ENCODE results near the gene PRKCH.

PRKCH gene

DNA sequence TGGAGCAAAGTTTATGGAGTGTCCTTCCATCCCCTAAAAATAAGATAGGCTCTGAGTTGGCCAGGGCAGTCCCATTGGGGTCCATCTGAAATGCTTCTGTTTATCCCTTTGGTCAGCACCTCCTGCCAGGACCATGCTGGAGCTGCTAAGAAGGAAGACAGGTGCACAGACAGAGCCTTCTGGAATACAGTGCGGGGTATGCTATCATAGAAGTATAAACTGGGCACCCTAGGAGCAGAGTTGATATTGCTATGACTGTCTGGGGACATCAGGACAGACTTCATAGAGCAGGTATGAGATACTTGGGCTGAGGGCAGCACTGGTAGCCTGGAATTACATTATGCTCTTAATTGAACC lies 203.5 kb downstream of the PRKCH start:
- Histone ChIP-seq H3K27ac (ENCODE audit: extremely low read depth, low read depth, low read length) (no peak overlapping the region), H3K4me1 (ENCODE audit: control insufficient read depth, insufficient read depth, low read length) (peaks cover 8% of the 10 kb centered on the region; the same call in 1 of the 2 replicates), H3K36me3 (ENCODE audit: control insufficient read depth in 2 of 2, insufficient read depth in 1 of 2, low read length in 2 of 2) (peaks cover 0 to 5% of the 10 kb centered on the region in 2 experiments; a peak in 1 of 3 replicates), H3K9me3 (ENCODE audit: control insufficient read depth, insufficient read depth, low read depth, low read length) (no peaks in the 10 kb centered on the region), H3K4me3 (ENCODE audit: low read depth, low read length) (no peak overlapping the region)
- no peak for TF ChIP-seq HOXA7 (CRISPR knock-in tag; IDR thresholded peaks at IDR 0.05; ENCODE audit: borderline replicate concordance)
- CTCF ChIA-PET: interaction anchor here (0.6 kb wide), 1 partner anchor 13 kb away, joined by 4 read pairs; no protein-coding TSS in a partner anchor
- POLR2A ChIA-PET: interaction anchor here (2.1 kb wide), 1 partner anchor 170 kb away, joined by 8 read pairs; the partner anchor contains the start of gene HIF1A

- Histone ChIP-seq H3K4me3 (ENCODE audit: low read depth, low read length) (no peak overlapping the region), H3K9me3 (ENCODE audit: control insufficient read depth, insufficient read depth, low read depth, low read length) (no peaks in the 10 kb centered on the region), H3K27ac (ENCODE audit: extremely low read depth, low read depth, low read length) (no peak overlapping the region; the same call in 1 of the 2 replicates), H3K4me1 (ENCODE audit: control insufficient read depth, insufficient read depth, low read length) (peaks cover 8% of the 10 kb centered on the region; the same call in 1 of the 2 replicates), H3K36me3 (ENCODE audit: control insufficient read depth in 2 of 2, insufficient read depth in 1 of 2, low read length in 2 of 2) (peaks cover 0 to 7% of the 10 kb centered on the region in 2 experiments; a peak in 1 of 3 replicates)
- TF ChIP-seq ZNF660 (tag by site-specific recombination; IDR thresholded peaks at IDR 0.05) (peak; percentile 87), ZNF133 (tag by site-specific recombination; IDR thresholded peaks at IDR 0.05) (no peak), ZNF610 (tag by site-specific recombination; IDR thresholded peaks at IDR 0.05; ENCODE audit: borderline replicate concordance) (no peak), ZNF514 (tag by site-specific recombination; IDR thresholded peaks at IDR 0.05) (no peak), ZNF701 (tag by site-specific recombination; IDR thresholded peaks at IDR 0.05) (no peak), ZNF768 (tag by site-specific recombination; IDR thresholded peaks at IDR 0.05) (no peak), KLF10 (tag by site-specific recombination; IDR thresholded peaks at IDR 0.05) (no peak)
- TF ChIP-seq, protein P1, sequence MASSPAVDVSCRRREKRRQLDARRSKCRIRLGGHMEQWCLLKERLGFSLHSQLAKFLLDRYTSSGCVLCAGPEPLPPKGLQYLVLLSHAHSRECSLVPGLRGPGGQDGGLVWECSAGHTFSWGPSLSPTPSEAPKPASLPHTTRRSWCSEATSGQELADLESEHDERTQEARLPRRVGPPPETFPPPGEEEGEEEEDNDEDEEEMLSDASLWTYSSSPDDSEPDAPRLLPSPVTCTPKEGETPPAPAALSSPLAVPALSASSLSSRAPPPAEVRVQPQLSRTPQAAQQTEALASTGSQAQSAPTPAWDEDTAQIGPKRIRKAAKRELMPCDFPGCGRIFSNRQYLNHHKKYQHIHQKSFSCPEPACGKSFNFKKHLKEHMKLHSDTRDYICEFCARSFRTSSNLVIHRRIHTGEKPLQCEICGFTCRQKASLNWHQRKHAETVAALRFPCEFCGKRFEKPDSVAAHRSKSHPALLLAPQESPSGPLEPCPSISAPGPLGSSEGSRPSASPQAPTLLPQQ (tag by site-specific recombination; IDR thresholded peaks at IDR 0.05): no peak
- ChIA-PET POLR2A (interaction anchor here (2.1 kb wide), 1 partner anchor 170 kb away, joined by 8 read pairs; the partner anchor contains the start of gene HIF1A), CTCF (interaction anchor here (0.7 to 1.3 kb wide), 2 partner anchors 63 to 1950 kb away, joined by 3 to 4 read pairs; no protein-coding TSS in a partner anchor)
Measured at GRCh38 chr14:61525293-61526011, 204.1 kb downstream of the PRKCH start.

DNA sequence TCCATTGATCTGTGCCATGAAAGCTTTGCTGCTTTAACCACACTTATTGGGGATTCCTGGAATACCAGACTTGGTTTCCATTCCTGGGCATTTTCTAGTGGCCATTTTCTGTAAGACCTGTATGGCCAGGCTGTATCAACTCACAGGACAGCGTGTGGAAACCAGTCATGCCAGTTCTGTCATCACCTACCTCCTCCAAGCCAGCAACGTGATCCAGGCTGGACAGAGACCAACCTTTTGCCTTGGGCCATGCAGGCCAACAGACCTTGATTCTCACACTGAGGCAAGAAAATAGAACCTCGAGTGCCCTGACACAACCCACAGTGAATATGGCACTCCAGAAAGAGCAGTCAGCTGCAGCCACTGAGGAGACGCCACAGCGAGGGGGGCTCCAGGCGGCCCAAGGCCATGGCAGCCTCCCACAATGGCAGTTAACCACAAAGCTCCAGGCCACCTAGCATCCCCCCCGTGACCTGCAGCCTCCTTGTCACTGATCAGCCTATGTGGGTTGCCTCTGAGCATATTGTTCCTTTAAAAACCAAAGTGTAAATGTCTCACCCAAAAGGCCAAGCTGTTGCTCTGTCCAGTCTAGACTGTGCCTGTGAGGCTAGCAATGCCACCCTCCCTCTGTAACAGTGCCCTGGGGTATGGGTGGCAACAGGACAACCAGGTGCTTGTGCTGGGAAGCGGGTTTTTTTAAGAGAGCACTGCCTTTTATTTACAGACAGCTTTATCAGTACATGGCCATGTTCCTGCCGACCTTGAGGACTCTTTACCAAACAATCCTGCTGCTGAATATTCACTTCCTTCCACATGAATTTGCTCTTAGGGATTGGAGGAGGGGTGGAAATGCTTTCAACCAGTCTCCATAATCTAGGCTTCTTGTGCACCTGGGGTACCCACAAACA lies 205.3 kb downstream of the PRKCH start:
- Histone ChIP-seq H3K27ac (ENCODE audit: extremely low read depth, low read depth, low read length) (no peak overlapping the region), H3K4me3 (ENCODE audit: low read depth, low read length) (no peak overlapping the region), H3K9me3 (ENCODE audit: control insufficient read depth, insufficient read depth, low read depth, low read length) (no peaks in the 10 kb centered on the region), H3K36me3 (ENCODE audit: control insufficient read depth in 2 of 2, insufficient read depth in 1 of 2, low read length in 2 of 2) (peaks cover 0 to 7% of the 10 kb centered on the region in 2 experiments; a peak in 1 of 3 replicates), H3K4me1 (ENCODE audit: control insufficient read depth, insufficient read depth, low read length) (peaks cover 8% of the 10 kb centered on the region; the same call in 1 of the 2 replicates)
- POLR2A ChIA-PET: interaction anchor here (2.1 kb wide), 1 partner anchor 168 kb away, joined by 8 read pairs; the partner anchor contains the start of gene HIF1A
- CTCF ChIA-PET: interaction anchor here (0.7 to 1.3 kb wide), 2 partner anchors 9 to 64 kb away, joined by 3 to 4 read pairs; no protein-coding TSS in a partner anchor
- TF ChIP-seq REST (tag by site-specific recombination; IDR thresholded peaks at IDR 0.05) (peak; percentile 22; the same call in 1 of the 2 replicates), ZNF843 (tag by site-specific recombination; IDR thresholded peaks at IDR 0.05) (no peak)
